Type B pancreatic cell (in vitro differentiated cells): Measurements from ENCODE around the gene TMEM250. TPM values are rescaled to one million over a fixed set of nuclear protein-coding genes. Genes with fewer than 3 reads are reported as not detected.

ENCODE experiments used
- DNase-seq: peaks from one replicate; pipeline ENCODE4 v3.0.0; 2021; ENCODE audit warnings: mixed read lengths; ENCODE audit not compliant: unreplicated experiment; ENCODE audit errors: extremely low spot score
- H3K27ac Mint-ChIP-seq: 2 replicates; pipeline ENCODE4 v1.8.0; 2021; ENCODE audit warnings: mild to moderate bottlenecking, mixed read lengths
- H3K27me3 Mint-ChIP-seq: 2 replicates; pipeline ENCODE4 v1.8.0; 2021; ENCODE audit warnings: mixed read lengths
- H3K36me3 Mint-ChIP-seq: 2 replicates; pipeline ENCODE4 v1.8.0; 2021; ENCODE audit warnings: mixed read lengths
- H3K4me1 Mint-ChIP-seq: one replicate; pipeline ENCODE4 v1.8.0; 2021; ENCODE audit warnings: mixed read lengths; ENCODE audit not compliant: unreplicated experiment
- H3K4me3 Mint-ChIP-seq: 2 replicates; pipeline ENCODE4 v1.8.0; 2021; ENCODE audit warnings: mild to moderate bottlenecking, mixed read lengths
- H3K9me3 Mint-ChIP-seq: 2 replicates; pipeline ENCODE4 v1.8.0; 2021; ENCODE audit warnings: mixed read lengths
- CTCF ChIP-seq: fragments of 200-600 bp; sonication (generic); conservative IDR thresholded peaks from 2 replicates; pipeline ENCODE4 v1.5.0; 2021; ENCODE audit warnings: antibody characterized with exemption, mild to moderate bottlenecking
- total RNA-seq: library from RNA; stranded (reverse); gene quantifications from 2 replicates; pipeline ENCODE4 v1.2.1, GENCODE V29; 2021; ENCODE audit warnings: low replicate concordance

TMEM250 gene
- total RNA-seq, 1 donor from 2014 or later, result 37.9 TPM

- H3K36me3 Mint-ChIP-seq, result no peaks in the 10 kb centered on the region
- no peaks in the 10 kb centered on the region for H3K9me3 Mint-ChIP-seq
- TF ChIP-seq CTCF, result no peak
- no peak overlapping the region for H3K27ac Mint-ChIP-seq
- H3K4me1 Mint-ChIP-seq, result peaks cover 10% of the 10 kb centered on the region
- no peak overlapping the region for H3K4me3 Mint-ChIP-seq
- DNase-seq, result no peak
- H3K27me3 Mint-ChIP-seq, result no peaks in the 10 kb centered on the region
Observed at GRCh38 chr9:136083558-136084062, 35.1 kb downstream of the TMEM250 start.

GRCh38 chr9:136082496-136083361 is 35.9 kb downstream of the TMEM250 start:
- Mint-ChIP-seq H3K36me3 (no peaks in the 10 kb centered on the region), H3K27me3 (no peaks in the 10 kb centered on the region), H3K4me1 (peaks cover 10% of the 10 kb centered on the region), H3K27ac (no peak overlapping the region), H3K4me3 (no peak overlapping the region), H3K9me3 (no peaks in the 10 kb centered on the region)
- no peak for TF ChIP-seq CTCF
- no peak for DNase-seq

- H3K36me3 Mint-ChIP-seq, result no peaks in the 10 kb centered on the region
- no peak for DNase-seq
- H3K4me1 Mint-ChIP-seq, result peaks cover 9% of the 10 kb centered on the region
- no peaks in the 10 kb centered on the region for H3K27me3 Mint-ChIP-seq
- no peak overlapping the region for H3K27ac Mint-ChIP-seq
- no peaks in the 10 kb centered on the region for H3K9me3 Mint-ChIP-seq
- no peak for TF ChIP-seq CTCF
- no peak overlapping the region for H3K4me3 Mint-ChIP-seq
Observed at GRCh38 chr9:136081826-136082495, 36.7 kb downstream of the TMEM250 start.

- H3K4me1 Mint-ChIP-seq, result peaks cover 4% of the 10 kb centered on the region
- H3K36me3 Mint-ChIP-seq, result peaks cover 1% of the 10 kb centered on the region
- H3K4me3 Mint-ChIP-seq, result no peak overlapping the region
- H3K9me3 Mint-ChIP-seq, result no peaks in the 10 kb centered on the region
- DNase-seq, result no peak
- TF ChIP-seq CTCF, result no peak
- no peak overlapping the region for H3K27ac Mint-ChIP-seq
- H3K27me3 Mint-ChIP-seq, result no peaks in the 10 kb centered on the region
Observed at GRCh38 chr9:136081113-136081825, 37.4 kb downstream of the TMEM250 start.

- TF ChIP-seq CTCF, result no peak
- Mint-ChIP-seq H3K9me3 (no peaks in the 10 kb centered on the region), H3K4me3 (no peak overlapping the region), H3K27me3 (no peaks in the 10 kb centered on the region), H3K36me3 (peaks cover 4% of the 10 kb centered on the region), H3K4me1 (peaks cover 4% of the 10 kb centered on the region), H3K27ac (no peak overlapping the region)
- DNase-seq, result no peak
Observed at GRCh38 chr9:136080716-136081112, 38.0 kb downstream of the TMEM250 start.
